Keratinocyte (primary cell): Measurements from ENCODE around the gene MIER1. TPM values are rescaled to one million over a fixed set of nuclear protein-coding genes. Genes with fewer than 3 reads are reported as not detected.

Experiments
- DNase-seq: peaks from one replicate; pipeline ENCODE4 v3.0.0-alpha.2; 2011; ENCODE audit warnings: low read depth, missing footprints, low spot score
- FAIRE-seq: peaks from 2 replicates; lab custom pipeline; 2011; peaks lifted over from hg19 to GRCh38; lab: Jason Lieb, UNC
- H2AFZ ChIP-seq: 2 replicates; pipeline ENCODE4 v1.6.0; 2012; ENCODE audit warnings: low read length, control low read depth, inconsistent platforms; ENCODE audit not compliant: control insufficient read depth
- H3K27ac ChIP-seq: 2 replicates; pipeline ENCODE4 v1.5.1; 2011; ENCODE audit warnings: low read length; ENCODE audit not compliant: control insufficient read depth, insufficient read depth
- H3K27me3 ChIP-seq: 3 replicates; pipeline ENCODE4 v1.6.0; 2011; ENCODE audit warnings: low read length; ENCODE audit not compliant: control insufficient read depth, insufficient read depth; ENCODE audit errors: extremely low read depth
- H3K36me3 ChIP-seq, 2 experiments: 2 replicates in 1 of 2; 3 replicates in 1 of 2; pipeline ENCODE4 v1.5.1; 2011; ENCODE audit warnings: low read length in 2 of 2, mild to moderate bottlenecking in 1 of 2; ENCODE audit not compliant: control insufficient read depth in 2 of 2, insufficient read depth in 2 of 2; ENCODE audit errors: extremely low read depth in 1 of 2
- H3K4me1 ChIP-seq: 3 replicates; pipeline ENCODE4 v1.5.1; 2011; ENCODE audit warnings: low read length; ENCODE audit not compliant: control insufficient read depth, insufficient read depth; ENCODE audit errors: extremely low read depth
- H3K4me2 ChIP-seq: 3 replicates; pipeline ENCODE4 v1.6.0; 2011; ENCODE audit warnings: low read depth, low read length; ENCODE audit not compliant: control insufficient read depth, insufficient read depth; ENCODE audit errors: extremely low read depth
- H3K4me3 ChIP-seq, 3 experiments: fragments of 200-600 bp in 1 of 3; sonication (generic) in 1 of 3; 2 replicates in 2 of 3; 3 replicates in 1 of 3; pipeline ENCODE4 v1.5.1; 2011 to 2016; ENCODE audit warnings: low read length in 3 of 3, mild to moderate bottlenecking in 3 of 3, control low read depth in 2 of 3, inconsistent platforms in 1 of 3, low read depth in 1 of 3, mixed read lengths in 1 of 3, mixed run types in 1 of 3, moderate library complexity in 1 of 3; ENCODE audit not compliant: control insufficient read depth in 2 of 3, insufficient read depth in 2 of 3; ENCODE audit errors: extremely low read depth in 1 of 3
- H3K79me2 ChIP-seq: 2 replicates; pipeline ENCODE4 v1.6.0; 2012; ENCODE audit warnings: low read length; ENCODE audit not compliant: control insufficient read depth, insufficient read depth
- H3K9ac ChIP-seq: 3 replicates; pipeline ENCODE4 v1.6.0; 2011; ENCODE audit warnings: low read length; ENCODE audit not compliant: control insufficient read depth, insufficient read depth; ENCODE audit errors: extremely low read depth
- H3K9me1 ChIP-seq: 3 replicates; pipeline ENCODE4 v1.6.0; 2011; ENCODE audit warnings: low read length; ENCODE audit not compliant: control insufficient read depth, insufficient read depth; ENCODE audit errors: extremely low read depth
- H3K9me3 ChIP-seq: 2 replicates; pipeline ENCODE4 v1.5.1; 2012; ENCODE audit warnings: low read depth, low read length; ENCODE audit not compliant: control insufficient read depth
- H4K20me1 ChIP-seq: 3 replicates; pipeline ENCODE4 v1.6.0; 2011; ENCODE audit warnings: low read length; ENCODE audit not compliant: control insufficient read depth, insufficient read depth; ENCODE audit errors: extremely low read depth
- CTCF ChIP-seq, 3 experiments: IDR thresholded peaks in 1 of 3; conservative IDR thresholded peaks in 1 of 3; optimal IDR thresholded peaks in 1 of 3; 2 replicates in 2 of 3; 3 replicates in 1 of 3; pipeline versions ENCODE3 to v1.5.1; 2011; ENCODE audit warnings: low read length in 3 of 3, mild to moderate bottlenecking in 3 of 3, moderate library complexity in 2 of 3, control low read depth in 1 of 3, inconsistent platforms in 1 of 3; ENCODE audit not compliant: insufficient read depth in 2 of 3; ENCODE audit errors: extremely low read depth in 1 of 3
- EZH2 ChIP-seq: IDR thresholded peaks from one replicate; pipeline ENCODE4 v1.6.1; 2012; ENCODE audit warnings: inconsistent platforms, mild to moderate bottlenecking, low read length, moderate library complexity
- dilution Hi-C: fragments of 300-500 bp; cut with MboI; formaldehyde crosslinking; loops from one replicate; pipeline ENCODE4 v1.7.0; 2020; ENCODE audit warnings: low sequenced_read_pairs; ENCODE audit not compliant: extremely low pct_ligation_motif_present
- polyA plus RNA-seq, 5 experiments: library from polyadenylated mRNA; depleted of rRNA in 3 of 5; stranded (reverse) in 3 of 5; stranded (forward) in 1 of 5; unstranded in 1 of 5; fragments of >200 nt; gene quantifications; 1 replicate in 1 of 5; 2 replicates in 3 of 5; 3 replicates in 1 of 5; pipeline versions ENCODE4 v1.2.1 to v1.2.3, GENCODE V29; 2011 to 2012; ENCODE audit warnings: missing spikeins in 2 of 5, low read depth in 1 of 5, low replicate concordance in 1 of 5

Gene MIER1
- polyA plus RNA-seq, 1 donor (not counting 4 experiments of a cell fraction or from before 2014, with no cell fraction given): 20.7 TPM

DNA sequence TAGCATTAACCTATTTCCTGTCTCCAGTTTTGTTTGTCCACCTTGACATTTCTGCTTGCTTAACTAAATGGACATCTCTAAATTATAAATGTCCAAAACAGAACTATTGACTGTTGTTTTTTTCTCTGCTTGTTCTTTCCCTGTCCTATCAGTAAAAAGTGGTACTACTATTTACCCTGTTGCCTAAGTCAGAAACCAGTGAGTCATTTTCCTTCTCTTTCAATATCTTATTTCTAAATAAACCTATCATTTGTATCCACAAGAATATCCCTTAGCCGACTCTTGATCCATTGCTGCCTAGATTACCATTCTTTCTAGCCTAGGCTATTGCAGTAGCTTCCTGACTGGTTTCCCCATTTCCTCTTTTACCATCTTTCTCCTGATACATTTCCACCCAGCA is 22.5 kb downstream of the MIER1 start:
- Histone ChIP-seq H3K4me1 (peaks cover 24% of the 10 kb centered on the region), H4K20me1 (no peaks in the 10 kb centered on the region), H3K9me1 (no peaks in the 10 kb centered on the region), H3K27me3 (no peaks in the 10 kb centered on the region), H3K4me3 (no peak overlapping the region), H3K4me2 (no peak overlapping the region), H3K36me3 (peaks cover 7 to 21% of the 10 kb centered on the region in 2 experiments), H3K9ac (no peak overlapping the region), H3K27ac (no peak overlapping the region), H3K9me3 (no peaks in the 10 kb centered on the region), H2AFZ (no peak overlapping the region), H3K79me2 (peaks cover 51% of the 10 kb centered on the region)
- DNase-seq (no peak), FAIRE-seq (no peak)
- TF ChIP-seq EZH2 (no peak), CTCF (optimal IDR thresholded peaks at IDR 0.05 in 1 of 3, IDR thresholded peaks at IDR 0.05 in 1 of 3, conservative IDR thresholded peaks at IDR 0.05 in 1 of 3; ENCODE audit: extremely low read depth in 1 of 3, insufficient read depth in 2 of 3, low read length in 3 of 3) (no peak)
- dilution Hi-C loops: no loop called here

DNA sequence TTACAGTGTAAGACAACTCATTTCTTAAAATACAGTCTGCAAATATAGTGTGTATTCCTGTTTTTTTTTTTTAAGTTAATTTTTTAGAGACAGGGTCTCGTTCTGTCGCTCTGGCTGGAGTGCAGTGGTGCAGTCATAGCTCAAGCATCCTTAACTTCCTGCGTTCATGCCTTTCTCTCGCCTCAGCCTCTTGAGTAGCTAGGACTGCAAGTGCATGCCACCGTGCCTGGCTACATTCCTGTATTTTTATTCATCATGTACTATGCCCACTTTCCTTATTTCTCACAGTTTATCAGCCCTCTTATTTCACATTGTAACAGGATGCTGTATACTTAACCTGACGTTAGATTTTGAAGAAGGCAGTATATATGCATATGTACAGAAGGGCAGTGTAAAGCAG is 26.7 kb downstream of the MIER1 start:
- Histone ChIP-seq H3K27me3 (no peaks in the 10 kb centered on the region), H3K9me3 (no peaks in the 10 kb centered on the region), H3K4me3 (no peak overlapping the region), H3K4me2 (no peak overlapping the region), H3K9ac (no peak overlapping the region), H4K20me1 (peaks cover 4% of the 10 kb centered on the region), H3K9me1 (no peaks in the 10 kb centered on the region), H3K27ac (no peak overlapping the region), H3K4me1 (peaks cover 16% of the 10 kb centered on the region), H2AFZ (no peak overlapping the region), H3K36me3 (peaks cover 10 to 15% of the 10 kb centered on the region in 2 experiments), H3K79me2 (peaks cover 52% of the 10 kb centered on the region)
- dilution Hi-C loops: no loop called here
- FAIRE-seq (peak; percentile 78), DNase-seq (no peak)
- no peak for TF ChIP-seq EZH2
- TF ChIP-seq CTCF (optimal IDR thresholded peaks at IDR 0.05 in 1 of 3, IDR thresholded peaks at IDR 0.05 in 1 of 3, conservative IDR thresholded peaks at IDR 0.05 in 1 of 3; ENCODE audit: extremely low read depth in 1 of 3, insufficient read depth in 2 of 3, low read length in 3 of 3): no peak
